GM12878 (cell line): ENCODE data around the gene MTSS2. TPM values are rescaled to one million over a fixed set of nuclear protein-coding genes. Genes with fewer than 3 reads are reported as not detected.

Experiments used
- ATAC-seq: fragments of 200-7000 bp; cut with Tn5 transposase; 3 replicates; pipeline ENCODE4 v1.9.1; 2020; ENCODE audit warnings: mild to moderate bottlenecking, moderate library complexity
- BruUV-seq: library from RNA; stranded (reverse); fragments of 400-500 nt; replicated peaks from 2 replicates; lab custom pipeline; 2021; lab: Mats Ljungman, UMichigan
- CTCF ChIA-PET: fragments of 300-600 bp; sonication (Branson Sonifier 250); formaldehyde crosslinking; extraction: SDS; loops from one replicate; lab custom pipeline; 2021; ENCODE audit warnings: inconsistent platforms; lab: Yijun Ruan, JAX
- POLR2A ChIA-PET: fragments of 350-600 bp; formaldehyde crosslinking; extraction: SDS; loops from one replicate; lab custom pipeline; 2021; ENCODE audit warnings: inconsistent platforms; lab: Charles Lee
- RAD21 ChIA-PET: fragments of 300-600 bp; sonication (Branson Sonifier 250); formaldehyde crosslinking; loops from one replicate; lab custom pipeline; 2023; ENCODE audit warnings: antibody characterized with exemption; ENCODE audit not compliant: unreplicated experiment; lab: Charles Lee
- SMC1A ChIA-PET: fragments of 300-600 bp; sonication (Branson Sonifier 250); formaldehyde crosslinking; loops from one replicate; lab custom pipeline; 2023; ENCODE audit not compliant: unreplicated experiment, uncharacterized antibody; lab: Charles Lee
- DNase-seq: peaks from one replicate; pipeline ENCODE4 v3.0.0-alpha.2; 2011; ENCODE audit warnings: low read depth, low spot score
- FAIRE-seq: peaks from 3 replicates; lab custom pipeline; 2011; peaks lifted over from hg19 to GRCh38; lab: Jason Lieb, UNC
- H2AFZ ChIP-seq: 2 replicates; pipeline ENCODE4 v1.6.0; 2011; ENCODE audit warnings: low read depth, low read length, control low read depth; ENCODE audit not compliant: control insufficient read depth
- H3K27ac ChIP-seq: 2 replicates; pipeline ENCODE4 v1.5.1; 2011; ENCODE audit warnings: control low read depth; ENCODE audit not compliant: control insufficient read depth, insufficient read depth
- H3K27me3 ChIP-seq, 2 experiments: replicated peaks in 1 of 2; 2 replicates each; pipeline versions ENCODE4 v1.6.0 to v1.6.1; 2011; ENCODE audit warnings: low read length in 1 of 2; ENCODE audit not compliant: control insufficient read depth in 2 of 2, insufficient read depth in 2 of 2
- H3K36me3 ChIP-seq, 2 experiments: 2 replicates each; pipeline ENCODE4 v1.5.1; 2011; ENCODE audit warnings: low read length in 1 of 2; ENCODE audit not compliant: control insufficient read depth in 2 of 2, insufficient read depth in 2 of 2
- H3K4me1 ChIP-seq: 2 replicates; pipeline ENCODE4 v1.6.1; 2011; ENCODE audit warnings: mild to moderate bottlenecking, low read length, moderate library complexity, mixed read lengths; ENCODE audit not compliant: control insufficient read depth, insufficient read depth
- H3K4me2 ChIP-seq: 2 replicates; pipeline ENCODE4 v1.6.0; 2011; ENCODE audit warnings: control low read depth; ENCODE audit not compliant: control insufficient read depth, insufficient read depth
- H3K4me3 ChIP-seq: fragments of 200-600 bp; sonication (generic); 2 replicates; pipeline ENCODE4 v1.5.1; 2016
- H3K79me2 ChIP-seq: 2 replicates; pipeline ENCODE4 v1.6.0; 2011; ENCODE audit warnings: low read length; ENCODE audit not compliant: control insufficient read depth, insufficient read depth
- H3K9ac ChIP-seq: 2 replicates; pipeline ENCODE4 v1.8.0; 2011; ENCODE audit warnings: low read length, control low read depth, mixed read lengths; ENCODE audit not compliant: control insufficient read depth, insufficient read depth
- H3K9me3 ChIP-seq: replicated peaks from 3 replicates; pipeline ENCODE4 v1.5.1; 2011; ENCODE audit warnings: mild to moderate bottlenecking, low read length; ENCODE audit not compliant: control insufficient read depth, insufficient read depth
- H4K20me1 ChIP-seq: 2 replicates; pipeline ENCODE4 v1.6.0; 2011; ENCODE audit not compliant: control insufficient read depth, insufficient read depth
- BRCA1 ChIP-seq: IDR thresholded peaks from 2 replicates; pipeline ENCODE4 v1.6.1; 2011; ENCODE audit warnings: low read depth, low read length, improper control_type of control experiment
- JUNB ChIP-seq: IDR thresholded peaks from 2 replicates; pipeline ENCODE4 v1.6.1; 2016; ENCODE audit warnings: antibody characterized with exemption, mild to moderate bottlenecking
- KDM1A ChIP-seq: fragments of 200-600 bp; sonication (generic); IDR thresholded peaks from 2 replicates; pipeline ENCODE4 v1.6.1; 2016; ENCODE audit warnings: borderline replicate concordance
- KLF5 ChIP-seq: fragments of 450-650 bp; IDR thresholded peaks from 2 replicates; pipeline ENCODE4 v1.6.1; 2014; ENCODE audit warnings: mild to moderate bottlenecking; ENCODE audit not compliant: partially characterized antibody
- NBN ChIP-seq: fragments of 450-650 bp; IDR thresholded peaks from 2 replicates; pipeline ENCODE4 v1.6.1; 2016
- NFYB ChIP-seq: IDR thresholded peaks from 2 replicates; pipeline ENCODE4 v1.6.1; 2011; ENCODE audit warnings: low read depth, mild to moderate bottlenecking, low read length, improper control_type of control experiment, moderate library complexity; ENCODE audit not compliant: insufficient read depth
- RFX5 ChIP-seq: IDR thresholded peaks from 2 replicates; pipeline ENCODE4 v1.6.1; 2011; ENCODE audit warnings: low read depth, low read length, improper control_type of control experiment
- SMC3 ChIP-seq: IDR thresholded peaks from 2 replicates; pipeline ENCODE4 v1.6.1; 2011; ENCODE audit warnings: low read length, improper control_type of control experiment, borderline replicate concordance
- YBX1 ChIP-seq: fragments of 450-650 bp; IDR thresholded peaks from 2 replicates; pipeline ENCODE4 v1.6.1; 2016; ENCODE audit warnings: antibody characterized with exemption
- WGBS: methylation state at CpG from one replicate; pipeline ENCODE4 v1.1.6; 2016; ENCODE audit warnings: low lambda C conversion rate; ENCODE audit not compliant: insufficient replicate concordance, insufficient coverage; ENCODE audit errors: missing lambda C conversion rate; 5-methylcytosine and 5-hydroxymethylcytosine counted together
- in situ Hi-C: fragments of 300-500 bp; cut with MboI; formaldehyde crosslinking; loops from 9 replicates; pipeline ENCODE4 v1.14.3; 2018; ENCODE audit warnings: mixed read lengths
- intact Hi-C: fragments of 100-400 bp; cut with micrococcal nuclease; formaldehyde crosslinking; loops from one replicate; pipeline ENCODE4 v1.14.2; 2022; ENCODE audit not compliant: unreplicated experiment
- polyA plus RNA-seq, 11 experiments: library from polyadenylated mRNA; depleted of rRNA in 4 of 11; unstranded in 6 of 11; stranded (reverse) in 5 of 11; fragments of >200 nt; fragmentation: Nextera tagmentation in 4 of 11; fragmentation: Illumina TruSeq in 1 of 11; extraction: Ambion mirVana in 4 of 11; extraction: Trizol in 1 of 11; gene quantifications; 1 replicate in 1 of 11; 2 replicates in 10 of 11; pipeline versions ENCODE4 v1.2.1 to v1.2.3, GENCODE V29; 2011 to 2016; ENCODE audit warnings: inconsistent platforms in 2 of 11, missing spikeins in 2 of 11, low read depth in 1 of 11
- total RNA-seq, 4 experiments: library from RNA; depleted of rRNA in 3 of 4; stranded (reverse); fragments of >200 nt in 3 of 4; fragmentation: Illumina TruSeq in 1 of 4; extraction: Trizol in 1 of 4; gene quantifications; 2 replicates each; pipeline versions ENCODE4 v1.2.1 to v1.2.3, GENCODE V29; 2013 to 2021

Gene MTSS2
- total and polyA plus RNA-seq, 10 of the 15 experiments (the other 5 are each of a cell fraction or from before 2014, with no cell fraction given): under 0.01 to 0.51 (median 0.14) TPM; not detected in 4

DNA sequence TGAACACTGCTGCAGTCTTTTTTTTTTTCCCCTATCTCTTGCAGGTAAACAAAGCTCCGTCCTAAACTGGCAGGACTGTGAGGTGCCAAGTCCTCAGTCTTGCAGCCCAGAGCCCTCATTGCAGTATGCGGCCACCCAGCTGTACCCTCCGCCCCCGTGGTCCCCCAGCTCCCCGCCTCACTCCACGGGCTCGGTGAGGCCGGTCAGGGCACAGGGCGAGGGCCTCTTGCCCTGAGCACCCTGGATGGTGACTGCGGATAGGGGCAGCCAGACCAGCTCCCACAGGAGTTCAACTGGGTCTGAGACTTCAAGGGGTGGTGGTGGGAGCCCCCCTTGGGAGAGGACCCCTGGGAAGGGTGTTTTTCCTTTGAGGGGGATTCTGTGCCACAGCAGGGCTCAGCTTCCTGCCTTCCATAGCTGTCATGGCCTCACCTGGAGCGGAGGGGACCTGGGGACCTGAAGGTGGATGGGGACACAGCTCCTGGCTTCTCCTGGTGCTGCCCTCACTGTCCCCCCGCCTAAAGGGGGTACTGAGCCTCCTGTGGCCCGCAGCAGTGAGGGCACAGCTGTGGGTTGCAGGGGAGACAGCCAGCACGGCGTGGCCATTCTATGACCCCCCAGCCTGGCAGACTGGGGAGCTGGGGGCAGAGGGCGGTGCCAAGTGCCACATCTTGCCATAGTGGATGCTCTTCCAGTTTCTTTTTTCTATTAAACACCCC lies 25.7 kb downstream of the MTSS2 start:
- no peak overlapping the region for H3K4me2 ChIP-seq
- H3K4me1 ChIP-seq: no peaks in the 10 kb centered on the region
- H4K20me1 ChIP-seq: no peaks in the 10 kb centered on the region
- no peaks in the 10 kb centered on the region for H3K36me3 ChIP-seq
- no peak for FAIRE-seq
- H3K4me3 ChIP-seq: no peak overlapping the region
- TF ChIP-seq NFYB: no peak
- no peak for TF ChIP-seq SMC3
- TF ChIP-seq RFX5: no peak
- TF ChIP-seq KLF5: no peak
- TF ChIP-seq YBX1: no peak
- no peak for TF ChIP-seq KDM1A
- TF ChIP-seq BRCA1: no peak
- TF ChIP-seq JUNB: no peak
- TF ChIP-seq NBN: no peak
- H3K27ac ChIP-seq: no peak overlapping the region
- H3K27me3 ChIP-seq: no peaks in the 10 kb centered on the region
- ChIA-PET RAD21 (no interaction called here), SMC1A (no interaction called here), CTCF (interaction anchor here (0.6 to 0.7 kb wide), 3 partner anchors 95 to 290 kb away, joined by 3 to 4 read pairs (median 3); no protein-coding TSS in a partner anchor), POLR2A (interaction anchor here (0.7 kb wide), 1 partner anchor 46 kb away, joined by 3 read pairs; no protein-coding TSS in a partner anchor)
- 35% methylated on average over 16 of the region's 16 CpGs for WGBS
- no peak for ATAC-seq
- no TSS peak for BruUV-seq
- no peak overlapping the region for H2AFZ ChIP-seq
- no peaks in the 10 kb centered on the region for H3K9me3 ChIP-seq
- H3K9ac ChIP-seq: no peak overlapping the region
- in situ Hi-C loops (no loop called here), intact Hi-C loops (loop anchor here (10.0 kb wide), 1 partner anchor 495 kb away; no protein-coding TSS in a partner anchor)
- H3K79me2 ChIP-seq: no peaks in the 10 kb centered on the region
- no peak for DNase-seq
